Measurements from ENCODE around the gene UVRAG.

- TF ChIP-seq POLR2A (IDR thresholded peaks at IDR 0.05; ENCODE audit: low read depth, low read length) (no peak), TAF1 (IDR thresholded peaks at IDR 0.05; ENCODE audit: low read depth, low read length) (no peak), POLR2AphosphoS5 (IDR thresholded peaks at IDR 0.05; ENCODE audit: low read depth, low read length) (no peak), PAX5 (IDR thresholded peaks at IDR 0.05; ENCODE audit: insufficient read depth, low read length, severe bottlenecking) (no peak)
Observed at GRCh38 chr11:75896843-75897419, 81.9 kb downstream of the UVRAG start.

Data from GM12891 (cell line).